SIG-M5 treated with dmso at 0.1 percent for 504 hours (cell line): ENCODE data around the gene ANKFN1.

Experiments
- DNase-seq: peaks from one replicate; lab custom pipeline; 2025; ENCODE audit not compliant: unreplicated experiment; lab: John Stamatoyannopoulos, UW

ANKFN1 gene

DNA sequence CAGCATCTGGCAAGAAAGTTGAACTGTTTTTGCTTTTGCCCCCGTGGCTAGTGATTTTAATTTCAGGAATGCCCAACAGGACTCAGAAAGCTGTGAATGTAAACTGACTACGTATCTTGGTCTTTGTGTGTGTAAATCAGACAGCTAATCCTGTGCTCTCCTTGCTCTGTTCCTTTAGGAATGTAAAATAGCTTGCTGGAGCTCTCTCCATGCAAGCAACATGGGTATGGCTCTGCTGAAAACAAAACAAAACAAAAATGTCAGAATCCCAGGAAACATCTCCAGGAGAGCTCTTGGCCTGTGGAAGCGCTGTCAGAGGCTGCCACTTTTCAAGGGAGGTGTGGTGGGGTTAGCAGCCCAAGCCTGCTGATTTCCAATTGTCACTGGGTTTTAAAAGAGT, 278.5 kb downstream of the ANKFN1 start:
- DNase-seq, result no peak

GRCh38 chr17:56432443-56432842, 279.2 kb downstream of the ANKFN1 start:
- no peak for DNase-seq

- no peak for DNase-seq
These were observed 281.3 kb downstream of the ANKFN1 start for GRCh38 chr17:56434610-56435009.

GRCh38 chr17:56436142-56436541, 282.9 kb downstream of the ANKFN1 start:
- DNase-seq, result no peak

GRCh38 chr17:56440419-56440818, 287.1 kb downstream of the ANKFN1 start:
- no peak for DNase-seq

GRCh38 chr17:56441308-56441707, 288.0 kb downstream of the ANKFN1 start:
- no peak for DNase-seq

GRCh38 chr17:56445692-56446411, 292.6 kb downstream of the ANKFN1 start:
- no peak for DNase-seq

- no peak for DNase-seq
These were observed 293.9 kb downstream of the ANKFN1 start for GRCh38 chr17:56447171-56447570.

GRCh38 chr17:56448371-56448770, 295.1 kb downstream of the ANKFN1 start:
- no peak for DNase-seq

GRCh38 chr17:56449176-56449575, 295.9 kb downstream of the ANKFN1 start:
- DNase-seq, result no peak

DNA sequence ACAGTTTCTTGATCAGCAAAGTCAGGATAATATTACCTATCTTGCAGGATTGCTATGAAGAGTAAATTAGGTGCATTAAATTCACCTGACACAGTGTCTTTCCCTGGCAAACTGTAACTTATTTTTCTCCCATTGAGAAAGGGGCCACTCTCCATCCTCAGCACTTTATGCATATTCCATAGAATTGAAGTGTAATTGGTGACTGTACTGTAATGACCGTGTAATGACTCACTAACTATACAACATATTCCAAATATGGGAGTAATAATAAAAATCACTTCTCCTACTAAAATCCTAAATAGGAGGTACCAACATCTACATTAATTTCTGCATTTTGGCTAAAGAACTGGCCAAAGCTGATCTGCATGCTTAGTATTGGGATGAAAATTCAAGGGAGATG, 298.4 kb downstream of the ANKFN1 start:
- no peak for DNase-seq

- DNase-seq, result no peak
These were observed 299.2 kb downstream of the ANKFN1 start for GRCh38 chr17:56452461-56452860.

DNA sequence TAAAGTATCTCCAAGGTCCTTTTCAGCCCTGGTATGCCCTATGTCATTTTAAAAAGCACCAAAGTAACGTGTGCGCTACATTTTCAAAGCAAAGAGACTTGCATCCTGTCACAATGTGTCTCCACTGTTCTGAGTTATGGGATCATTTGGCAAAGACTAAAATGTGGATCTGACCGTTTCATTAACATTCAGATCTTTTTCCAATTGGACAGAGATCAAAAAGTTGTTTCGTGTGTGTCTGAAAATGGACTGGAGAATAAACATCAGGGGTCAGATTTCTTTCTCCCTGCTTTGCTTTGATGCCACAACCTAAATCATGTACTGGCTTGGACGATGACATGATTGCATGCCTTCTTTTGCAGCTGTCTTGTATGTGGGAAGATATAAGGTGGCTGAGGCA, 304.2 kb downstream of the ANKFN1 start:
- DNase-seq, result no peak

DNA sequence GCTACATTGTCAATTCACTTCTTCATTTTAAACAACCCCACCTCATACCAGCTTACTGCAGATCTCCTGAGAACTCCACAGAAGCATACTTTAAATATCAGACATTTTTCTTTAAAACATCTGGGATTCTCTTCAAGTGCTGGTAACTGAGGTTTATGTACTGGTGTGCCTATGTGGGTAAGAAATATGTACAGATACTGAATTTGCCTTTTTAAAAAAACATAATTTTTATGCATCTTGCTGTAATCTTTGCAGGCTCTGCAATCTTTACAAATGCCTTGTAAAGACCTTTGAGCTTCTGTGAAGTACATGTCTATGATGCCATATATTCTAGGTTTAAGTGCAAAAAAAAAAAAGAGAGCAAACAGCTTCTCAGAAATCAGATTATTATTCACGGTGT, 312.6 kb downstream of the ANKFN1 start:
- no peak for DNase-seq

DNA sequence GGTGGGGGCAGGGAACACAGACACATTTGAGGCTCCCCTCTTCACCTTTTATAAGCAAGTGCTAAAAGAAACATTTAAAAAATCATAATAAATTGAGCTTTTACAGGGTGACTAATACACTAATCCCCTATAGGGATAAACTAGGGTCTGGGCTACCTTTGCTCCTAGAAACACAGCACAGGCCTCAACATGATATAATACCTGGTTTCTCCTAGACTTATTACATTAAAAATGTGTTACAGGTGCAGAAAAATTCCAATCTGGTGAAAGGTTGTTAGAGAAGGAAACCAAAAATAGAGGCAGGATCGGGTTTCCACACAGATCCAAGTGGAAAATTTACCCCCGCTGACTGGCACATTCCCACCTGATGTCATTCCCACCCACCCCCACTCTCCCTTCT, 315.6 kb downstream of the ANKFN1 start:
- DNase-seq, result no peak

DNA sequence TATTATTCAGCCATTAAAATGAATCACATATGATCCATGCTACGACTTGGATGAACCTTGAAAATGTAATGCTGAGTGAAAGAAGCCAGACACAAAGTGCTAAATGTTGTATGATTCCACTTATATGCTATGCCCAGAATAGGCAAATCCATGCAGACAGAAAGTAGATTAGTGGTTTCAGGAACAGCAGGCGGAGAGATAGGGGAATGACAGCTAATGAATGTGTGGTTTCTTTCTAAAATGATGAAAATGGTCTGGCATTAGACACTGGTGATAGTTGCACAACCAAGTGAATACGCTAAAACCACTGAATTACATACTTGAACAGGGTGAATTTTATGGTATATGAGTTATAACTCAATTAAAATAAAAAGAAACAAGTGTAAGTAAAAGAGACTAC, 318.4 kb downstream of the ANKFN1 start:
- DNase-seq, result no peak

DNA sequence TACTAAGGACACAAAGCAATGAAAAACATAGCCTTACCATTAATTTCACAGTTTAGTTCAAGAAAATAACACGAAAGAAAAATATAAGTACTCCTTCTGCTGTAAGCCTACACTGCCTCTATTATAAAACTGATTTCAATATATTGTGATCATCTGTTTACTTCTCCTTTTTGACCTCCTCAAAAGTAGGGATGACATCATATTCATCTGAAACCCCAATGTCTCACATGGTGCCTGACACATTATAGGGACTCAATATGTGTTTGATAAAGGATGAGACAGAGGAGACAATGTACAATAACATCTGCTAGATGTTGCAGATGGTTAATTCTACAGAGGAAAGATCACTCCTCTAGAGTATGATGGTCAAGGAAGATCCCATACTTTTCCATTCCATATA, 321.8 kb downstream of the ANKFN1 start:
- DNase-seq, result no peak

DNA sequence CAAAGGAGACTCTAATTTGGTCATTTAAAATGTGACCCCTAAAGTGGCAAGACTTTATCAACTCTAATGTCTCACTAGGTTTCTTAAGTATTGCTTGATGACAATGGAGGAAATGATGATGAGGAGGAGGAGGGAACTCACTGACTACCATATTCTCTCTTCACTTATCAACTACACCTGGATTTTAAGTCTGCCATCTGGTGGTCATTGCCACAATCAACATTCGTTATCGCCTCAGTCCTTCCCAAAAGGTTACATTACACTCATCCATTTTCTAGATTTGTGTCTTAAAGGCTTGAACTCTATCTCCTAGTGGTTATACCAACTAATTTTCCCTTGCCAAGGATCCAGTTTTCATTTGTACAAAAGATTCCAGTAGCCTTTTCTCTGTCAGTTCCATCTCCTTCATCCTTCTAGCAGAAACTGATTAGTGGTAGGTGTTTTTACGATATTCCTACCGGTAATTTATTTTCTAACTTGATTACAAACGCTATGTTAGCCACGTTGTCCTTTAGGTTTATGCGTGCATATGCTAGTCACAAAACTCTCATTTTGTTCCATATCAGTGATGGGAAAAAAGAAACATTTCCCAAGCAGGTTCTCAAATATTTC, 325.7 kb downstream of the ANKFN1 start:
- DNase-seq, result peak; percentile 44

- DNase-seq, result no peak
These were observed 327.2 kb downstream of the ANKFN1 start for GRCh38 chr17:56480501-56480900.

GRCh38 chr17:56481659-56482058, 328.4 kb downstream of the ANKFN1 start:
- DNase-seq, result no peak

- DNase-seq, result no peak
These were observed 329.0 kb downstream of the ANKFN1 start for GRCh38 chr17:56482229-56482628.

- no peak for DNase-seq
These were observed 333.5 kb downstream of the ANKFN1 start for GRCh38 chr17:56486732-56487131.

GRCh38 chr17:56488800-56489199, 335.5 kb downstream of the ANKFN1 start:
- DNase-seq, result no peak
